ENCODE results near the gene TCF25.
"Not testable (repeated sequence)": the region's sequence is repeated elsewhere in the genome, so short reads cannot be mapped to it uniquely, and the experiment has no call there.

The TCF25 gene

GRCh38 chr16:89873109-89873971 is at the start of gene TCF25:
Gene TCF25, plus strand, starts transcription at chr16:89873592. Its CDS starts 76 bp downstream, at chr16:89873668.
- H3K4me1 ChIP-seq (ENCODE audit: control insufficient read depth in 1 of 2, insufficient read depth in 1 of 2, low read depth in 1 of 2, low read length in 1 of 2) = peaks cover 13 to 21% of the 10 kb centered on the region in 2 experiments
- peak within 1 kb of the TSS; percentile 89 to 99 for H3K4me3 ChIP-seq (ENCODE audit: low read depth in 1 of 2, low read length in 1 of 2)
- no peaks in the 10 kb centered on the region for H3K27me3 ChIP-seq
- peak within 1 kb of the TSS; percentile 98 for H3K27ac ChIP-seq
- H3K9me3 ChIP-seq = no peaks in the 10 kb centered on the region
- H3K36me3 ChIP-seq = peaks cover 14% of the 10 kb centered on the region
- no peak for TF ChIP-seq CTCF (IDR thresholded peaks at IDR 0.05)

- not testable (repeated sequence) for H3K36me3 ChIP-seq; H3K4me1 ChIP-seq (ENCODE audit: control insufficient read depth in 1 of 2, insufficient read depth in 1 of 2, low read depth in 1 of 2, low read length in 1 of 2); H3K9me3 ChIP-seq; H3K4me3 ChIP-seq (ENCODE audit: low read depth in 1 of 2, low read length in 1 of 2); H3K27ac ChIP-seq
- H3K27me3 ChIP-seq = peaks cover 32% of the 10 kb centered on the region
Measured at GRCh38 chr16:89823824-89824148, 49.6 kb upstream of the TCF25 start.

- no peak for TF ChIP-seq CTCF (IDR thresholded peaks at IDR 0.05)
- no peak overlapping the region for H3K27ac ChIP-seq
- no peaks in the 10 kb centered on the region for H3K36me3 ChIP-seq
Measured at GRCh38 chr16:89826531-89827382, 46.6 kb upstream of the TCF25 start.

GRCh38 chr16:89827383-89828198 is 45.8 kb upstream of the TCF25 start:
- H3K4me3 ChIP-seq (ENCODE audit: low read depth in 1 of 2, low read length in 1 of 2) = no peak overlapping the region
- H3K27me3 ChIP-seq = peaks cover 58% of the 10 kb centered on the region
- H3K4me1 ChIP-seq (ENCODE audit: control insufficient read depth in 1 of 2, insufficient read depth in 1 of 2, low read depth in 1 of 2, low read length in 1 of 2) = peaks cover 0 to 7% of the 10 kb centered on the region in 2 experiments
- no peak for TF ChIP-seq CTCF (IDR thresholded peaks at IDR 0.05)
- no peak overlapping the region for H3K27ac ChIP-seq
- H3K36me3 ChIP-seq = no peaks in the 10 kb centered on the region
- no peaks in the 10 kb centered on the region for H3K9me3 ChIP-seq

More at GRCh38 chr16:89826531-89827382, 46.6 kb upstream of the TCF25 start:
- no peaks in the 10 kb centered on the region for H3K9me3 ChIP-seq
- peaks cover 0 to 7% of the 10 kb centered on the region in 2 experiments for H3K4me1 ChIP-seq (ENCODE audit: control insufficient read depth in 1 of 2, insufficient read depth in 1 of 2, low read depth in 1 of 2, low read length in 1 of 2)
- H3K27me3 ChIP-seq = peaks cover 54% of the 10 kb centered on the region
- no peak overlapping the region for H3K4me3 ChIP-seq (ENCODE audit: low read depth in 1 of 2, low read length in 1 of 2)

GRCh38 chr16:89828199-89828869 is 45.1 kb upstream of the TCF25 start, which contains the start of gene SPIRE2:
Gene SPIRE2, plus strand, starts transcription at chr16:89828475. Its CDS starts 76 bp downstream, at chr16:89828551.
- Histone ChIP-seq H3K27me3 (peaks cover 58% of the 10 kb centered on the region), H3K4me3 (ENCODE audit: low read depth in 1 of 2, low read length in 1 of 2) (peak within 1 kb of the TSS in 1 of 2 experiments; percentile 38), H3K36me3 (no peaks in the 10 kb centered on the region), H3K9me3 (no peaks in the 10 kb centered on the region), H3K27ac (no peak within 1 kb of the TSS), H3K4me1 (ENCODE audit: control insufficient read depth in 1 of 2, insufficient read depth in 1 of 2, low read depth in 1 of 2, low read length in 1 of 2) (peaks cover 0 to 7% of the 10 kb centered on the region in 2 experiments)
- no peak for TF ChIP-seq CTCF (IDR thresholded peaks at IDR 0.05)

All from neutrophil (primary cell).